ENCODE data around the gene GAST. TPM values are rescaled to one million over a fixed set of nuclear protein-coding genes. Genes with fewer than 3 reads are reported as not detected.
A peak's percentile ranks its signal among the peaks of the same experiment; 100 is the strongest.

Gene GAST
- total and polyA plus RNA-seq, 2 of the 13 experiments (the other 11 are each of a cell fraction or from before 2014, with no cell fraction given) = 0.32 to 0.42 TPM

GRCh38 chr17:41734139-41734948 is 22.2 kb downstream of the GAST start, which contains the start of gene HAP1 (continued):
- peak; percentile 34; the same call in 1 of the 2 replicates for TF ChIP-seq HDAC1 (CRISPR knock-in tag; IDR thresholded peaks at IDR 0.05)
- no peak for TF ChIP-seq ARNT (IDR thresholded peaks at IDR 0.05)
- TF ChIP-seq YEATS4 (CRISPR knock-in tag; IDR thresholded peaks at IDR 0.05; ENCODE audit: borderline replicate concordance) = no peak
- TF ChIP-seq ZNF563 (CRISPR knock-in tag; IDR thresholded peaks at IDR 0.05) = peak; percentile 73
- 0 out of 2 replicates have a peak, but pooled peaks have one; percentile 42 for TF ChIP-seq ZNF232 (CRISPR knock-in tag; IDR thresholded peaks at IDR 0.05; ENCODE audit: borderline replicate concordance)
- no peak for TF ChIP-seq GABPA (IDR thresholded peaks at IDR 0.05; ENCODE audit: low read depth, low read length)
- TF ChIP-seq GABPA (CRISPR knock-in tag; IDR thresholded peaks at IDR 0.05; ENCODE audit: low read depth) = no peak
- TF ChIP-seq ZSCAN5A (CRISPR knock-in tag; IDR thresholded peaks at IDR 0.05; ENCODE audit: borderline replicate concordance) = 0 out of 2 replicates have a peak, but pooled peaks have one; percentile 1
- no peak for TF ChIP-seq RORA (CRISPR knock-in tag; IDR thresholded peaks at IDR 0.05)
- TF ChIP-seq JUND (CRISPR knock-in tag; IDR thresholded peaks at IDR 0.05) = no peak
- TF ChIP-seq CREB3 (CRISPR knock-in tag; IDR thresholded peaks at IDR 0.05) = no peak
- TF ChIP-seq GATAD2A (CRISPR knock-in tag; IDR thresholded peaks at IDR 0.05) = peak; percentile 7; the same call in 1 of the 2 replicates
- peak; percentile 51; the same call in 1 of the 2 replicates for TF ChIP-seq E2F5 (CRISPR knock-in tag; conservative IDR thresholded peaks at IDR 0.05)
- no peak for TF ChIP-seq ATF1 (CRISPR knock-in tag; IDR thresholded peaks at IDR 0.05)
- no peak for TF ChIP-seq ZNF329 (CRISPR knock-in tag; IDR thresholded peaks at IDR 0.05; ENCODE audit: low read depth)
- no peak for TF ChIP-seq NFE2L1 (CRISPR knock-in tag; IDR thresholded peaks at IDR 0.05; ENCODE audit: borderline replicate concordance)
- no peak for TF ChIP-seq RCOR2 (CRISPR knock-in tag; IDR thresholded peaks at IDR 0.05)
- TF ChIP-seq NFKB2 (CRISPR knock-in tag; IDR thresholded peaks at IDR 0.05; ENCODE audit: borderline replicate concordance) = peak; percentile 44; the same call in 1 of the 2 replicates
- 0 out of 2 replicates have a peak, but pooled peaks have one; percentile 52 for TF ChIP-seq ZBTB26 (CRISPR knock-in tag; IDR thresholded peaks at IDR 0.05; ENCODE audit: borderline replicate concordance)
- no peak for TF ChIP-seq ATF3 (CRISPR knock-in tag; IDR thresholded peaks at IDR 0.05)
- TF ChIP-seq ZNF746 (CRISPR knock-in tag; IDR thresholded peaks at IDR 0.05) = no peak
- no peak for TF ChIP-seq ZIK1 (CRISPR knock-in tag; IDR thresholded peaks at IDR 0.05; ENCODE audit: borderline replicate concordance, low read depth)
- TF ChIP-seq TFAP4 (IDR thresholded peaks at IDR 0.05; ENCODE audit: borderline replicate concordance, low read depth) = peak; percentile 75; the same call in 1 of the 2 replicates
- TF ChIP-seq ZBTB20 (CRISPR knock-in tag; IDR thresholded peaks at IDR 0.05; ENCODE audit: borderline replicate concordance, low read depth) = peak; percentile 29; the same call in 1 of the 2 replicates
- peak; percentile 85; the same call in 1 of the 2 replicates for TF ChIP-seq ZNF333 (CRISPR knock-in tag; IDR thresholded peaks at IDR 0.05; ENCODE audit: borderline replicate concordance)

Data from HepG2 (cell line).